ENCODE results near the gene PLXNA2.

DNA sequence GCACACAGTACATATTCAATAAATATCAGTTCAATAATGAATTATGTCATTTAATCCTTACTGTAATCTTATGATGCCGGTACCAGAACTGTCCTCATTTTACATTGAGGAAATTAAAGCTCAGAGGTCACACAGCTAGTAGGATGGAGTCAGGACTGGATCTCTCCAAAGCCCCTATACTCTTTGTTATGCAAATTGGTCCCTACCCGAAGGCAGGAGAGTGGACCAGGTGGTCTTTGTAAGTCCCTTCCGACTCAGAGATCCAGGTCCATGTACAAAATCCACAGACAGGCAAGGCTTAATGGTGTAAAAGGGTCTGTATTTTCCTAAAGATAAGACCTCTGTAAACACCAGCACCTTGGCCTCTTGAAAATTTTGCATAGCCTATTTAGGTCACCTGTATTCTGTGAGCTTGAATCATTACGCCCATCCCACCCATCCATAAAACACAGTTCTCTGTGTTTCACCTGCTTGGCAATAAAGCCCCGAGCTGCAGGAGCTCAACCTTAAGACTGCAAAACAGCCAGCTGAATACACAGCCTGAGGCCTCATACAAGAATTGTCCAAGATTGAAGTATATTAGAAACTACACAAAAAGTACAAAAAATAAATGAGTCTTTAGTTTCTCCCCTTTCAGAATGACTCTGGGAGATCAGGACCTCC is 41.7 kb downstream of the PLXNA2 start:
- no peak for TF ChIP-seq POLR2A (IDR thresholded peaks at IDR 0.05)
- TF ChIP-seq, protein P1, sequence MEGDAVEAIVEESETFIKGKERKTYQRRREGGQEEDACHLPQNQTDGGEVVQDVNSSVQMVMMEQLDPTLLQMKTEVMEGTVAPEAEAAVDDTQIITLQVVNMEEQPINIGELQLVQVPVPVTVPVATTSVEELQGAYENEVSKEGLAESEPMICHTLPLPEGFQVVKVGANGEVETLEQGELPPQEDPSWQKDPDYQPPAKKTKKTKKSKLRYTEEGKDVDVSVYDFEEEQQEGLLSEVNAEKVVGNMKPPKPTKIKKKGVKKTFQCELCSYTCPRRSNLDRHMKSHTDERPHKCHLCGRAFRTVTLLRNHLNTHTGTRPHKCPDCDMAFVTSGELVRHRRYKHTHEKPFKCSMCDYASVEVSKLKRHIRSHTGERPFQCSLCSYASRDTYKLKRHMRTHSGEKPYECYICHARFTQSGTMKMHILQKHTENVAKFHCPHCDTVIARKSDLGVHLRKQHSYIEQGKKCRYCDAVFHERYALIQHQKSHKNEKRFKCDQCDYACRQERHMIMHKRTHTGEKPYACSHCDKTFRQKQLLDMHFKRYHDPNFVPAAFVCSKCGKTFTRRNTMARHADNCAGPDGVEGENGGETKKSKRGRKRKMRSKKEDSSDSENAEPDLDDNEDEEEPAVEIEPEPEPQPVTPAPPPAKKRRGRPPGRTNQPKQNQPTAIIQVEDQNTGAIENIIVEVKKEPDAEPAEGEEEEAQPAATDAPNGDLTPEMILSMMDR (IDR thresholded peaks at IDR 0.05), result no peak
